OCI-M1 (cell line): ENCODE measurements around the gene NCAPD3.
"Not testable (repeated sequence)": the region's sequence is repeated elsewhere in the genome, so short reads cannot be mapped to it uniquely, and the experiment has no call there.

Source experiments
- DNase-seq: peaks from one replicate; lab custom pipeline; 2025; lab: John Stamatoyannopoulos, UW

The NCAPD3 gene

DNA sequence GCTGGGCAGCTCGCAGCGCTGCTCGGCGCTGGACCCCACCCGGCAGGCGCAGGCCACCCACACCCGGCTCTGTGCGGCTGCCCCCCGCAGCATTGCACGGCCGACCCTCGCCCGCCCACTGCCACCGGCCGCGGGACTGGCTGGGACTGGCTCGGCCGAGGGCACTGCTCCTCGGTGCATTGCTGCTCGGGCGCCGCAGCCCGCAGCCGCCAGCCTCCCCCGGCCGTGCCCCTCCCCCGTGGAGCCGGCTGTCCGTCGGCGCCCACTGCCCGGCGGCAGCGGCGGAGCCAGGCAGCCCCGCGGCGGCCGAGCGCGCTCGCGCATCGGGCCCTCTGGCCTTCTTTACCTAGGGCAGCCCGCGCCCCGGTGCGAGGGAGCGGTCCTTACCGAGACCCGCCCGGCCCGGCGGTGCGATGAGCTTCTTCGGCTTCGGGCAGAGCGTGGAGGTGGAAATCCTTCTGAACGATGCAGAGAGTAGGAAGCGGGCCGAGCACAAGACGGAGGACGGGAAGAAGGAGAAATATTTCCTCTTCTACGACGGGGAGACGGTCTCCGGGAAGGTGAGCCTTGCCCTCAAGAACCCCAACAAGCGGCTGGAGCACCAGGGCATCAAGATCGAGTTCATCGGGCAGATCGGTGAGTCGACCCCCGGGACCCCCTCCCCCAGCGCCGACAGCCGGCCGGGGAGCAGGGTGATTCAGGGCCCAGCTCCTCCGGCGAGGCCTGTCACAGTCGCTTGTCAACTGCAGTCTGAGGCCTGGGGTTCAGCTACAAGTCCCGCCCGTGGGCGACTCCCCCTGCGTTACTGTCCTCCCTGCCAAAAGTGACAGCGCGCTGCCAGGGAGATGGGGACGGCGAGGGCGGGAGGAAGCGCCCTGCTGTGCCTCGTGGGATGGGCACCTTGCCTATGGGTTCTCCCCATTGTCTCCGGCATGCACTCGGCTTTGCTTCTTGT lies 1.2 kb upstream of the NCAPD3 start:
- peak; percentile 72 for DNase-seq

DNA sequence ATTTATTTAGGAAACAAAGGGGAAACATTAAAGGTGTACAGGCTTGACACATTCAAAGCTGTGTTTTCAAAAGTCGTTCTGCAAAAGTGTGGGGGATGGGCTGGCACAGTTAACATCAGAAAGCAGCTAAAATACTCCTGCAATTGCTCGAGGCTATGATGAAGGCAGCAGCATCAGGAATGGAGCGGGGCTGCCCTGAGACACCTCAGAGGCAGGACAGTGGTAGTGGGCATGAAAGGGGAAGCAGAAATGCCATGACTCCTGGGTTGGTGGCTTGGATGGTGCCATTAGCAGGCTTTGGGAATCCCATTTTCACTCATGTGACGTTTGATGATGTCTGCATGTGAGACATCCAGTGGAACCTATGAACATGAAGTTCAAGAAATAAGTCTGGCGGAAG lies 646 bp downstream of the NCAPD3 start:
- peak; percentile 54 for DNase-seq

DNA sequence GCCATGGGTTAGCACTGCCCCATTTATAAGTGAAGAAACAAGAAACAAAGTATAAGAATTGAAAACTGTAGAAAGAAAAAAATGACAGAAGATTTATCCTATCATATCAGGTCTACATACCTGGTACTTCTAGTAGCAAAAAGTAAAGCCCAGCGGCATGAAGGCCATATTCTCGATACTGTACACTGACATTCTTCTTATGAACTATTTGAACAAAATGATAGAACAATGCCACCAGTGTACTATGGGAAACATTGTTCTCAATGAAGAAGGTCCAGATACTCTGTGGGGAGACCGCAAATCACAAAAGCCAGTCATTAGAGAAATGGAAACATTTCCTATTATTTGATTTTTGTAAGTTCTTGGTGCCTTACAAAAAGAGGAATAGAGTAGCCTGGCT lies 7.0 kb downstream of the NCAPD3 start:
- no peak for DNase-seq

DNA sequence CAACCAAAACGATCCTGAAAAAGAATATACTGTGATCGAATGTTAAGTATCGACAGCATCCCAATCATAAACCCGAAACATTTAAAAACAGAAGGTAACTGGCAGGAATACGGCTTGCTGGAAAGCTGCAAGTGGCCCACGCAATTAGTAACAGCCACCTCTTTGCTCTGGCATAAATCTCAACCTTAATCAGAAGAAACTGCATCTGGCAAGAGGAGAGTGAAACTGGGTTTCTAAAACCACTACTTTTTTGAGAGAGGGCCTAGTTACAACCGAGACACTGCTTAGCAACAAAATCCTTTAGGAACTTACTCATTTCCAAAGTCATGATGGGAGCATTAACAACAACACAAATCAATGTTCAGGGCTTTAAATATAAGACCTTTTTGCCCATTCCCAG lies 7.9 kb downstream of the NCAPD3 start:
- DNase-seq, result no peak

GRCh38 chr11:134207538-134208239 lies 16.1 kb downstream of the NCAPD3 start:
- DNase-seq, result peak; percentile 69

- no peak for DNase-seq
These were observed 17.6 kb downstream of the NCAPD3 start for GRCh38 chr11:134206185-134206584.

- no peak for DNase-seq
These were observed 18.0 kb downstream of the NCAPD3 start for GRCh38 chr11:134205729-134206128.

DNA sequence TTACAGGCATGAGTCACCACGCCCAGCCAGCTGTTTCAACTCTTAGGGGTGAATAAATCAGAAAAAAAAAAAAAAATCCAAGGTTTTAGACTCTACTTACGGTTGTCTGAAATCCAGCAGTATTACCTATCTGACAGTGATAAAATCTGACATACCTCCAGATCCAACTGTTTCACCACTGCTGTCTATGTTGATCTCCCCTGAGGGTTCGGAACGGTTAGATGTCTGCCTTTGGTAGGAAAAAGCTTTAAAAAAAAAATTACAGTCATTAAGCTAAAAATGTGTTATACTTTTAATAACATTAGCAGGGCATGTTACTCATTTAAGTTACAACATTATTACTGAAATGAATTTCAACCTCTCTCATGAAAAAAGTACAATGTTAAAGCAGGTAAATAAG lies 21.1 kb downstream of the NCAPD3 start:
- no peak for DNase-seq

DNA sequence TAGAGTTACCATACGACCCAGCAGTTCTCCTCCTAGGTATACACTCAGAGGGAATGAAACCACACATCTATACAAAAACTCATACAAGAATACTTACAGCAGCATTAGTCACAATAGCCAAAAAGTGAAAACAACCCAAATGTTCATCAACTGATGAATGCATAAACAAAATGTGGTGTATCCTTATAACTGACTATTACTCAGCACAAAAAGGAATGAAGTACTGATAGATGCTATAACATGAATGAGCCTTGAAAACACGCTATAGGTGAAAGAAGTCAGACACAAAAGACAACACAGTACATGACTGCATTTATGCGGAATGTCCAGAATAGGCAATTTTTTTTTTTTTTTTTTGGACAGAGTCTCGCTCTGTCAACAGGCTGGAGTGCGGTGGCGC lies 23.1 kb downstream of the NCAPD3 start:
- no peak for DNase-seq

DNA sequence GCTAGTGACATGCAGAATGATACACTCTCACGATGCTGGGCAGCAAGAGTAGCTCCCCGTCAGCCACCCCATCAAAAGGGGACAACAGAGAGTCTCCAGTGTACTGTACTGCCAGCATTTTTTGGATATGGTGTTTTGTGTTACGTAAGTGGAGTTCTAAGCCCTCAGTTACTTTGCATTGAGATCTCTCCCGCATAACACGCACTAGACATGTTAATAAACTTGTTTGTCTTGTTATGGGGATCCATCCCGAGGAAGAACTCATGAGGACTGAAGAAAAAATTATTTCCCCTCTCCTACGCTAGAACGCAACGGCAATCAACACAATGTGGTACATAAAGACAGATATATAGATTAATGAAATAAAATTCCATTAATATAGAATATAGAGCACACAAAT lies 24.2 kb downstream of the NCAPD3 start:
- no peak for DNase-seq

GRCh38 chr11:134196756-134197155 lies 27.0 kb downstream of the NCAPD3 start:
- no peak for DNase-seq

DNA sequence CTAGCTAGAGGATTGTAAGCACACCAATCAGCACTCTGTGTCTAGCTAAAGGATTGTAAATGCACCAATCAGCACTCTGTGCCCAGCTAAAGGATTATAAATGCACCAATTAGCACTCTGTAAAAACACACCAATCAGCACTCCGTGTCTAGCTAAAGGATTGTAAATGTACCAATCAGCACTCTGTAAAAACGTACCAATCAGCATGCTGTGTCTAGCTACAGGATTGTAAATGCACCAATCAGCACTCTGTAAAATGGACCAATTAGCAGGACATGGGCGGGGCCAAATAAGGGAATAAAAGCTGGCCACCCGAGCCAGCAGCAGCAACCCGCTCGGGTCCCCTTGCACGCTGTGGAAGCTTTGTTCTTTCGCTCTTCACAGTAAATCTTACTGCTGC lies 35.7 kb downstream of the NCAPD3 start:
- DNase-seq, result not testable (repeated sequence)

DNA sequence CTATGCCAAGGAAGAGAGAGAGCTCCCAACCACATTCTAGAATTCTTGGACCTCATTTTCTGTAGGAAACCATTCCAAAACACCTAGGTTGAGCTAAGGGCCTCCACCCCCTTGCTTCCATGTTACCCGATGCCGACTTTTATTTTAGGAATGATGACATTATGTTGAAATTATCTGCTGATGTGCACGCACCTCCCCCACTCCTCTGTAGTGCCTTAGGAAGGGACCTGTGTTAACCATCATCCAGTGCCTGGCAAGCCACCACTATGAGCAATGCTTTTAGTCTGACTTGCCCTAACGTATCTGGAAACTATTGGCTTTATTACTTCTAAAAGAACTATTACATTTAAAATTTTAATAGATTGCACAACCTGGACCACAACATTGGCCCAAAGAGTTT lies 42.1 kb downstream of the NCAPD3 start:
- no peak for DNase-seq

- DNase-seq, result no peak
These were observed 45.6 kb downstream of the NCAPD3 start for GRCh38 chr11:134178032-134178674.

DNA sequence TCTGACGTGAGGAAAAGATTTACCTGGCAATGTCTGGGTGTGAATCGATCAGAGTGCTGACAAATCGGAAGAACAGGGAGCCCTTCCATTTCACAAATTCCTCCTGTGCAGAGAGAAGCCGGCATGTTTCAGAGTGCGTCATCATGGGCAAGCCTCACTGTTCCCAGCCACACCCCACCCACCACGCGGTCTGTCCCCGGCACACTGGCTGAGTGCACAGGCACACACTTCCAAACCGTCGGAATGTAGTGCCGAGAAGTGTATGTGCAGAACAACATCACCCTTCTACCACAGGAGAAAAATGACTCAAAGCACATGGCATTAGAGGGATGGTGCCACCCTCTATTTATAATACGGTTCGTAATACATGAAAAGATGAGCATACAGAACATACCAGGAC lies 47.5 kb downstream of the NCAPD3 start:
- no peak for DNase-seq

DNA sequence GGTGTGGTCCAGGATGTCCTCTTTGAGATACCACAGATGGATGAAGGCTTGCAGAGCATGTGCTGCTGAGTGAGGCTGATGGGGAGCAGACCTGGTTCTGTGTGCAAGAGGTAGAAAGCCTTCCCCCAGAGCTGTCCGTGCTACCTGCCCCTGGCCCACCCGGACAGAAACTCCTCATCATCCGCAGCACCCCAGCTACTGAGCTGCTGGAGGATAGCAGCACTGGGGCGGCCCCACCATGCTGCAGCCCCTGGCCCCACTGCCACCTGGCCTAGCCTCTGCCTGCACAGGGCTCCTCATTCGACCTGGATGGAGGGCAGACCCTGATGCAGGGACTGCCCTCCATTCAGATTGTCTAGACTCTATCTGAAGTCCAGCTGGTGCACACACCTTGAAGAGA lies 50.5 kb downstream of the NCAPD3 start:
- DNase-seq, result no peak

DNA sequence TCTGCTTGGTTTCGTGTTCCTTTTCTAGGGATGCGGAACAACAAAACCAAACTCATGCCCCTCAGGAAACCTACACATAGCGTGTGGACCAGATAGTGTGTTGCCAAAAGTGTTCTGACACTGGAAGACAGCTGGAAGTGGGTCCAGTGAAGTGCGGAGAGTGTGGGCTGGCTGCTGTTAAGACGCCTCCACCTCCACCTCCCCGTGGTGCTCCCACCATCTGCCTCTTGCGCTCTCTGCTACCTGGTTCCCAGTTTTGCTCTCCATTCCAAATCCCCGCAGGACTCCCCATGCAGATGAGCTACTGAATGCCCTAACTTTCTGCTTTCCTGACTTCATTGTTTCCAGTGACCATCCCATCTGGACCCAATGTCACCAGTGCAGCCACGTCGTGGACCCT lies 51.8 kb downstream of the NCAPD3 start:
- DNase-seq, result no peak

DNA sequence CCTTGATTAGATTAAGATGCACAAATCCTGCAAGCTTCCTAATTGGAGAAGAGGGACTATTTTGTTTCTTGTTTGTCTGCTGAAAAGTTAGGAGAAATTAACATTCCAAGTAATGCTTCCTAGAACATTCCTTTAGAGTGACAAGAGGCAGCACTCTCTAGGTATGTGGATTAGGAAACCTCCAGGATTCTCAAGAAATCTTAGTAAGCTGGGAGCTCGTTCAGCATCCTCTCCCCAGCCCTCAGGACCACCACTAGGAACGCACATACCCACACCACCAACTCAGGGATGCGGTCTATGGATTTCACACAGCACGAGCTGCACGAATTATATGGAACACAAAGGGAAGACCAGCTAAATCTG lies 52.9 kb downstream of the NCAPD3 start:
- DNase-seq, result no peak

- no peak for DNase-seq
These were observed 53.4 kb downstream of the NCAPD3 start for GRCh38 chr11:134170177-134170918.

- no peak for DNase-seq
These were observed 59.0 kb downstream of the NCAPD3 start for GRCh38 chr11:134164490-134165370.

- no peak for DNase-seq
These were observed 64.1 kb downstream of the NCAPD3 start for GRCh38 chr11:134159652-134160051.
